ENCODE results near the gene COL28A1.

Gene COL28A1

DNA sequence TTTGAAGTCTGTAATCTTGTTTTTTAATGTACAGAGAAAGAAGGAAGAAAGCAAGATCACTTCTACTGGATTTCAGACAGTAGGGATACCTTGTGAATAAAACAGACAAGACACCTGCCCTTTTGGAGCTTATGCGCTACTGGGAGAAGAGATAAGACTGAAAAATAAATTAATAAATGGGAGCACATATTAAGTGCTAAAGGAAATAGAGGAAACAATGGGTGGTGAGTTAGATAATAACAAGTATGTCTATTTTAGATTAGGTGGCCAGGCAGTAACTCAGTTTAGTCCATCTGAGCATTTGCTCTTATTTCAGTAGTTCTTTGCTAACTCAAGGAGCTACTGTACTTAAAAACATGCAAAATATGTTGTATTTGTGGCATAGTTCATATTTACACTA is 46.9 kb upstream of the COL28A1 start:
- Histone ChIP-seq H4K20me1 (ENCODE audit: insufficient read depth, low read length) (no peaks in the 10 kb centered on the region), H2AFZ (ENCODE audit: low read length) (no peak overlapping the region), H3K4me1 (ENCODE audit: insufficient read depth, low read length, severe bottlenecking) (no peaks in the 10 kb centered on the region), H3K27me3 (ENCODE audit: insufficient read depth, low read length) (no peaks in the 10 kb centered on the region), H3K79me2 (ENCODE audit: insufficient read depth, low read length) (no peaks in the 10 kb centered on the region), H3K9ac (ENCODE audit: low read length) (no peak overlapping the region), H3K4me2 (ENCODE audit: low read length) (no peak overlapping the region), H3K36me3 (ENCODE audit: insufficient read depth, low read length) (peaks cover 26% of the 10 kb centered on the region), H3K9me3 (ENCODE audit: low read length) (no peaks in the 10 kb centered on the region), H3K4me3 (ENCODE audit: low read depth, low read length, poor library complexity, severe bottlenecking) (no peak overlapping the region), H3K27ac (ENCODE audit: low read depth, low read length, poor library complexity, severe bottlenecking) (no peak overlapping the region), H3K9me2 (ENCODE audit: low read depth, low read length) (no peaks in the 10 kb centered on the region), H3F3A (ENCODE audit: insufficient read depth, low read length) (no peaks in the 10 kb centered on the region)
- no peak for TF ChIP-seq EZH2 (IDR thresholded peaks at IDR 0.05; ENCODE audit: borderline replicate concordance, low read length)
- TF ChIP-seq, protein P1, sequence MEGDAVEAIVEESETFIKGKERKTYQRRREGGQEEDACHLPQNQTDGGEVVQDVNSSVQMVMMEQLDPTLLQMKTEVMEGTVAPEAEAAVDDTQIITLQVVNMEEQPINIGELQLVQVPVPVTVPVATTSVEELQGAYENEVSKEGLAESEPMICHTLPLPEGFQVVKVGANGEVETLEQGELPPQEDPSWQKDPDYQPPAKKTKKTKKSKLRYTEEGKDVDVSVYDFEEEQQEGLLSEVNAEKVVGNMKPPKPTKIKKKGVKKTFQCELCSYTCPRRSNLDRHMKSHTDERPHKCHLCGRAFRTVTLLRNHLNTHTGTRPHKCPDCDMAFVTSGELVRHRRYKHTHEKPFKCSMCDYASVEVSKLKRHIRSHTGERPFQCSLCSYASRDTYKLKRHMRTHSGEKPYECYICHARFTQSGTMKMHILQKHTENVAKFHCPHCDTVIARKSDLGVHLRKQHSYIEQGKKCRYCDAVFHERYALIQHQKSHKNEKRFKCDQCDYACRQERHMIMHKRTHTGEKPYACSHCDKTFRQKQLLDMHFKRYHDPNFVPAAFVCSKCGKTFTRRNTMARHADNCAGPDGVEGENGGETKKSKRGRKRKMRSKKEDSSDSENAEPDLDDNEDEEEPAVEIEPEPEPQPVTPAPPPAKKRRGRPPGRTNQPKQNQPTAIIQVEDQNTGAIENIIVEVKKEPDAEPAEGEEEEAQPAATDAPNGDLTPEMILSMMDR (IDR thresholded peaks at IDR 0.05; ENCODE audit: low read length): no peak

DNA sequence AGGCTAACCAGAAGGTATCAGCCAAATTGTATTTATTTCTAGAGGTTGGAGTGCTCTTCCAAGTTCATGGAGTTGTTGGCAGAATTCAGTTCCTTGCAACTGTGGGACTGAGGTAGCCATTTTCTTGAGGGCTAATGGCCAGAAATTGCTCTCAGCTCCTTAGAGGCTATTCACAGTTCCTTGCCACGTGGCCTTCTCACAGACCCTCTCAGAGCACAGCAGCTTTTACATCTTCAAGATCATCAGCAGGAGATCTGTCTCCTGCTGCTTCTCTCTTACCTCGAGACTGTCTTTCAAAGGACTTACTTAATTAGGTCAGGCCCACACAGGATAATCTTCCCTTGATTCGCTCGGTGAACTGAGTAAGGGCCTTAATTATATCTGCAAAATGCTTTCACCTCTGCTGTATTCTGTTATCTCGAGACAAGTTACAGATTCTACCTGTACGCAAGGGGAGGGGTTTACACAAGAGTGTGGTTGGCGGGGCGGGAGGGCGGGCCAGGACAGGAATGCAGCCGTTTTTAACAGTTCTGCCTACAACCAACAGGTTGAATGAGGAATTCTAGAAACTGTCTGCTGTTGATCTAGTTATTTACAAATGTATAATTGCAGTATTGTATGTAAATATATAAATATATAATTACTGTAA is 46.0 kb upstream of the COL28A1 start:
- H3K27me3 ChIP-seq (ENCODE audit: insufficient read depth, low read length): no peaks in the 10 kb centered on the region
- H3F3A ChIP-seq (ENCODE audit: insufficient read depth, low read length): no peaks in the 10 kb centered on the region
- peaks cover 26% of the 10 kb centered on the region for H3K36me3 ChIP-seq (ENCODE audit: insufficient read depth, low read length)
- no peak overlapping the region for H3K4me2 ChIP-seq (ENCODE audit: low read length)
- no peaks in the 10 kb centered on the region for H3K79me2 ChIP-seq (ENCODE audit: insufficient read depth, low read length)
- no peaks in the 10 kb centered on the region for H4K20me1 ChIP-seq (ENCODE audit: insufficient read depth, low read length)
- H3K9me3 ChIP-seq (ENCODE audit: low read length): no peaks in the 10 kb centered on the region
- no peak overlapping the region for H3K27ac ChIP-seq (ENCODE audit: low read depth, low read length, poor library complexity, severe bottlenecking)
- no peak for TF ChIP-seq EZH2 (IDR thresholded peaks at IDR 0.05; ENCODE audit: borderline replicate concordance, low read length)
- TF ChIP-seq, protein P1 (IDR thresholded peaks at IDR 0.05; ENCODE audit: low read length): no peak
- H3K9me2 ChIP-seq (ENCODE audit: low read depth, low read length): no peaks in the 10 kb centered on the region
- no peak overlapping the region for H3K4me3 ChIP-seq (ENCODE audit: low read depth, low read length, poor library complexity, severe bottlenecking)
- no peaks in the 10 kb centered on the region for H3K4me1 ChIP-seq (ENCODE audit: insufficient read depth, low read length, severe bottlenecking)
- no peak overlapping the region for H3K9ac ChIP-seq (ENCODE audit: low read length)
- H2AFZ ChIP-seq (ENCODE audit: low read length): no peak overlapping the region

- no peak overlapping the region for H3K27ac ChIP-seq (ENCODE audit: low read depth, low read length, poor library complexity, severe bottlenecking)
- H3K4me3 ChIP-seq (ENCODE audit: low read depth, low read length, poor library complexity, severe bottlenecking): no peak overlapping the region
- no peaks in the 10 kb centered on the region for H3K27me3 ChIP-seq (ENCODE audit: insufficient read depth, low read length)
- no peaks in the 10 kb centered on the region for H3K9me3 ChIP-seq (ENCODE audit: low read length)
- H3K9me2 ChIP-seq (ENCODE audit: low read depth, low read length): no peaks in the 10 kb centered on the region
- H3F3A ChIP-seq (ENCODE audit: insufficient read depth, low read length): no peaks in the 10 kb centered on the region
- no peak overlapping the region for H2AFZ ChIP-seq (ENCODE audit: low read length)
- peaks cover 24% of the 10 kb centered on the region for H3K36me3 ChIP-seq (ENCODE audit: insufficient read depth, low read length)
- no peaks in the 10 kb centered on the region for H3K4me1 ChIP-seq (ENCODE audit: insufficient read depth, low read length, severe bottlenecking)
- TF ChIP-seq, protein P1 (IDR thresholded peaks at IDR 0.05; ENCODE audit: low read length): no peak
- no peak for TF ChIP-seq EZH2 (IDR thresholded peaks at IDR 0.05; ENCODE audit: borderline replicate concordance, low read length)
- H4K20me1 ChIP-seq (ENCODE audit: insufficient read depth, low read length): no peaks in the 10 kb centered on the region
- H3K4me2 ChIP-seq (ENCODE audit: low read length): no peak overlapping the region
- H3K79me2 ChIP-seq (ENCODE audit: insufficient read depth, low read length): no peaks in the 10 kb centered on the region
- no peak overlapping the region for H3K9ac ChIP-seq (ENCODE audit: low read length)
These were observed 44.0 kb upstream of the COL28A1 start for GRCh38 chr7:7579638-7580037.

Data from OCI-LY1 (cell line).